Activated CD8-positive, alpha-beta memory T cell treated with anti-CD3 and anti-CD28 coated beads for 4 hours (primary cell): Measurements from ENCODE around the gene ZDHHC18.
A peak's percentile ranks its signal among the peaks of the same experiment; 100 is the strongest.
"Not testable (repeated sequence)": the region's sequence is repeated elsewhere in the genome, so short reads cannot be mapped to it uniquely, and the experiment has no call there.

Source experiments
- DNase-seq, 2 donors: peaks; one replicate each; pipeline ENCODE4 v3.0.0-alpha.2; 2020; ENCODE audit warnings: low read depth in 2 of 2

ZDHHC18 gene

GRCh38 chr1:26791148-26791547 lies 35.3 kb upstream of the ZDHHC18 start:
- no peak for DNase-seq

- no peak for DNase-seq
These were observed 34.9 kb upstream of the ZDHHC18 start for GRCh38 chr1:26791626-26792025.

GRCh38 chr1:26792924-26793323 lies 33.6 kb upstream of the ZDHHC18 start:
- DNase-seq: no peak

- no peak for DNase-seq
These were observed 32.1 kb upstream of the ZDHHC18 start for GRCh38 chr1:26794391-26794790.

GRCh38 chr1:26797627-26798026 lies 28.9 kb upstream of the ZDHHC18 start:
- DNase-seq: no peak

GRCh38 chr1:26799479-26800142 lies 26.9 kb upstream of the ZDHHC18 start:
- no peak for DNase-seq

GRCh38 chr1:26803932-26804331 lies 22.6 kb upstream of the ZDHHC18 start:
- DNase-seq: not testable (repeated sequence)

- peak; percentile 52 to 68 for DNase-seq
These were observed 16.4 kb upstream of the ZDHHC18 start for GRCh38 chr1:26810105-26810504.

- no peak for DNase-seq
These were observed 15.4 kb upstream of the ZDHHC18 start for GRCh38 chr1:26811057-26811456.

- no peak for DNase-seq
These were observed 14.8 kb upstream of the ZDHHC18 start for GRCh38 chr1:26811708-26812107.

GRCh38 chr1:26814377-26814776 lies 12.1 kb upstream of the ZDHHC18 start:
- no peak for DNase-seq

GRCh38 chr1:26814893-26815292 lies 11.6 kb upstream of the ZDHHC18 start:
- no peak for DNase-seq

- DNase-seq: no peak
These were observed 5.7 kb upstream of the ZDHHC18 start for GRCh38 chr1:26820784-26821269.

GRCh38 chr1:26822737-26823395 lies 3.6 kb upstream of the ZDHHC18 start:
- DNase-seq: no peak

- no peak for DNase-seq
These were observed 1.8 kb upstream of the ZDHHC18 start for GRCh38 chr1:26824731-26825130.

GRCh38 chr1:26827106-26827604 lies 667 bp downstream of the ZDHHC18 start:
- DNase-seq: no peak

- no peak for DNase-seq
These were observed 1.2 kb downstream of the ZDHHC18 start for GRCh38 chr1:26827663-26828062.

GRCh38 chr1:26828411-26828991 lies 2.0 kb downstream of the ZDHHC18 start:
- DNase-seq: no peak

GRCh38 chr1:26829184-26829911 lies 2.9 kb downstream of the ZDHHC18 start:
- no peak for DNase-seq

- DNase-seq: no peak
These were observed 4.6 kb downstream of the ZDHHC18 start for GRCh38 chr1:26831059-26831458.

- no peak for DNase-seq
These were observed 5.2 kb downstream of the ZDHHC18 start for GRCh38 chr1:26831546-26832248.
